HCT116 (cell line): Measurements from ENCODE around the gene CATSPERE. TPM values are rescaled to one million over a fixed set of nuclear protein-coding genes. Genes with fewer than 3 reads are reported as not detected.

Experiments used
- ATAC-seq: fragments of 200-7000 bp; cut with Tn5 transposase; 2 replicates; pipeline ENCODE4 v1.9.1; 2020; ENCODE audit warnings: mild to moderate bottlenecking, moderate library complexity
- BruUV-seq: library from RNA; stranded (reverse); fragments of 400-500 nt; replicated peaks from 2 replicates; lab custom pipeline; 2021; lab: Mats Ljungman, UMichigan
- CTCF ChIA-PET: fragments of 300-600 bp; sonication (Branson Sonifier 250); formaldehyde crosslinking; loops from one replicate; lab custom pipeline; 2021; ENCODE audit warnings: antibody characterized with exemption; lab: Charles Lee
- POLR2A ChIA-PET: fragments of 300-600, 350-600 bp; sonication (Branson Sonifier 250); formaldehyde crosslinking; loops from one replicate; lab custom pipeline; 2021; ENCODE audit warnings: antibody characterized with exemption; lab: Charles Lee
- RAD21 ChIA-PET, 2 experiments: fragments of 300-600 bp; sonication (Branson Sonifier 250); formaldehyde crosslinking; loops; one replicate each; lab custom pipeline; 2023; ENCODE audit warnings: low total read pairs in 2 of 2; ENCODE audit not compliant: uncharacterized antibody in 2 of 2, unreplicated experiment in 2 of 2, low non-redundant PET in 1 of 2; lab: Charles Lee
- DNase-seq: peaks from one replicate; pipeline ENCODE4 v3.0.0-alpha.2; 2010; ENCODE audit warnings: low read depth, low spot score
- H2AFZ ChIP-seq: fragments of 200-600 bp; shearing (Covaris generic), sonication (generic); 2 replicates; pipeline ENCODE4 v1.6.1; 2017; ENCODE audit warnings: low read depth, mixed run types, mixed read lengths, antibody characterized with exemption, low read length; ENCODE audit not compliant: poor library complexity, severe bottlenecking
- H3K27ac ChIP-seq: 2 replicates; pipeline ENCODE4 v1.5.1; 2012; ENCODE audit warnings: low read depth, low read length
- H3K27me3 ChIP-seq: fragments of 200-600 bp; sonication (generic); 2 replicates; pipeline ENCODE4 v1.6.1; 2016; ENCODE audit warnings: mixed run types, low read length, mixed read lengths; ENCODE audit not compliant: insufficient read depth
- H3K36me3 ChIP-seq, 2 experiments: fragments of 200-500 bp in 1 of 2; fragments of 200-600 bp in 1 of 2; sonication (Bioruptor generic) in 1 of 2; sonication (generic) in 1 of 2; 2 replicates each; pipeline versions ENCODE4 v1.5.1 to v1.6.1; 2014 to 2016; ENCODE audit warnings: low read length in 2 of 2, inconsistent platforms in 1 of 2, mixed read lengths in 1 of 2, mixed run types in 1 of 2; ENCODE audit not compliant: insufficient read depth in 2 of 2, control insufficient read depth in 1 of 2
- H3K4me1 ChIP-seq, 2 experiments: fragments of 200-600 bp in 1 of 2; sonication (generic) in 1 of 2; 2 replicates each; pipeline versions ENCODE4 v1.5.1 to v1.6.1; 2012 to 2017; ENCODE audit warnings: low read length in 2 of 2, inconsistent platforms in 1 of 2, mild to moderate bottlenecking in 1 of 2, mixed read lengths in 1 of 2, mixed run types in 1 of 2, moderate library complexity in 1 of 2; ENCODE audit not compliant: insufficient read depth in 2 of 2, control insufficient read depth in 1 of 2
- H3K4me2 ChIP-seq: fragments of 200-600 bp; sonication (generic); 2 replicates; pipeline ENCODE4 v1.6.1; 2017; ENCODE audit warnings: mixed run types, low read length, mixed read lengths
- H3K4me3 ChIP-seq, 2 experiments: fragments of 200-600 bp in 1 of 2; sonication (generic) in 1 of 2; replicated peaks in 1 of 2; 2 replicates each; pipeline ENCODE4 v1.5.1; 2011 to 2016; ENCODE audit warnings: low read length in 2 of 2, control low read depth in 1 of 2, low read depth in 1 of 2, mild to moderate bottlenecking in 1 of 2, mixed read lengths in 1 of 2, mixed run types in 1 of 2
- H3K79me2 ChIP-seq: fragments of 200-600 bp; sonication (generic); 2 replicates; pipeline ENCODE4 v1.6.1; 2017; ENCODE audit warnings: mild to moderate bottlenecking, mixed run types, low read length, moderate library complexity, mixed read lengths; ENCODE audit not compliant: insufficient read depth
- H3K9ac ChIP-seq: fragments of 200-600 bp; sonication (generic); 2 replicates; pipeline ENCODE4 v1.6.1; 2016; ENCODE audit warnings: low read length, mixed read lengths
- H3K9me2 ChIP-seq: fragments of 200-600 bp; sonication (generic), shearing (Covaris generic); 2 replicates; pipeline ENCODE4 v1.6.1; 2017; ENCODE audit warnings: mixed run types, mild to moderate bottlenecking, moderate library complexity; ENCODE audit not compliant: insufficient read depth
- H3K9me3 ChIP-seq, 2 experiments: fragments of 200-500 bp in 1 of 2; fragments of 200-600 bp in 1 of 2; sonication (Bioruptor generic) in 1 of 2; sonication (generic) in 1 of 2; 2 replicates each; pipeline ENCODE4 v1.6.1; 2014 to 2017; ENCODE audit warnings: low read length in 2 of 2, mixed read lengths in 2 of 2, inconsistent platforms in 1 of 2, low read depth in 1 of 2, mild to moderate bottlenecking in 1 of 2, mixed run types in 1 of 2, moderate library complexity in 1 of 2; ENCODE audit not compliant: control insufficient read depth in 1 of 2, insufficient read depth in 1 of 2
- H4K20me1 ChIP-seq: fragments of 200-600 bp; sonication (generic), shearing (Covaris generic); 2 replicates; pipeline ENCODE4 v1.6.1; 2017; ENCODE audit warnings: mixed run types, mild to moderate bottlenecking, moderate library complexity; ENCODE audit not compliant: insufficient read depth
- ATF3 ChIP-seq: IDR thresholded peaks from 2 replicates; pipeline ENCODE4 v1.6.1; 2012
- CEBPB ChIP-seq: IDR thresholded peaks from 2 replicates; pipeline ENCODE4 v1.6.1; 2012; ENCODE audit warnings: low read depth
- CTCF ChIP-seq, 3 experiments: fragments of 200-600 bp in 1 of 3; sonication (generic) in 1 of 3; IDR thresholded peaks in 2 of 3; conservative IDR thresholded peaks in 1 of 3; 2 replicates each; pipeline ENCODE4 v1.5.1; 2012 to 2017; ENCODE audit warnings: low read depth in 2 of 3, low read length in 2 of 3, antibody characterized with exemption in 1 of 3, borderline replicate concordance in 1 of 3, control low read depth in 1 of 3, mild to moderate bottlenecking in 1 of 3, mixed read lengths in 1 of 3, mixed run types in 1 of 3, moderate library complexity in 1 of 3; ENCODE audit not compliant: insufficient read depth in 1 of 3
- EZH2 ChIP-seq: fragments of 200-600 bp; sonication (generic); IDR thresholded peaks from 2 replicates; pipeline ENCODE4 v1.6.1; 2017; ENCODE audit warnings: antibody characterized with exemption, mixed run types
- EZH2phosphoT487 ChIP-seq: fragments of 200-600 bp; IDR thresholded peaks from 2 replicates; pipeline ENCODE4 v1.6.1; 2018; ENCODE audit warnings: antibody characterized with exemption, borderline replicate concordance
- FOSL1 ChIP-seq: IDR thresholded peaks from 2 replicates; pipeline ENCODE4 v1.6.1; 2012; ENCODE audit warnings: low read depth
- MAX ChIP-seq: IDR thresholded peaks from 2 replicates; pipeline ENCODE4 v1.6.1; 2012
- RAD21 ChIP-seq: IDR thresholded peaks from 2 replicates; pipeline ENCODE4 v1.6.1; 2012; ENCODE audit warnings: low read depth, mild to moderate bottlenecking
- REST ChIP-seq: IDR thresholded peaks from 2 replicates; pipeline ENCODE4 v1.6.1; 2012; ENCODE audit warnings: low read depth
- SIN3A ChIP-seq: IDR thresholded peaks from 2 replicates; pipeline ENCODE4 v1.6.1; 2012; ENCODE audit warnings: low read depth
- ZBTB33 ChIP-seq: IDR thresholded peaks from 2 replicates; pipeline ENCODE4 v1.6.1; 2011; ENCODE audit warnings: mild to moderate bottlenecking, low read length, moderate library complexity; ENCODE audit not compliant: insufficient replicate concordance; ENCODE audit errors: extremely low read depth
- ZFX ChIP-seq: fragments of 450-650 bp; IDR thresholded peaks from 2 replicates; pipeline ENCODE4 v1.6.1; 2017
- intact Hi-C: fragments of 100-400 bp; cut with micrococcal nuclease; formaldehyde crosslinking; loops from 2 replicates; pipeline ENCODE4 v1.10.0; 2022
- total RNA-seq: library from RNA; stranded (reverse); gene quantifications from one replicate; pipeline ENCODE4 v1.2.1, GENCODE V29; 2021; ENCODE audit not compliant: unreplicated experiment

The CATSPERE gene
- total RNA-seq, 1 experiment from 2014 or later, result 0.34 TPM

- ATAC-seq, result no peak
Observed at GRCh38 chr1:244660595-244660994, 199.5 kb downstream of the CATSPERE start.

More at GRCh38 chr1:244660595-244660994, 199.5 kb downstream of the CATSPERE start:
- Histone ChIP-seq H3K36me3 (peaks cover 0 to 17% of the 10 kb centered on the region in 2 experiments; a peak in 2 of 4 replicates), H2AFZ (no peak overlapping the region), H3K9ac (no peak overlapping the region), H3K4me1 (0 out of 4 replicates have a peak, but pooled peaks cover 0 to under 1% of the 10 kb centered on the region in 2 experiments), H3K79me2 (peaks cover 88% of the 10 kb centered on the region), H3K4me2 (no peak overlapping the region), H3K9me3 (no peaks in the 10 kb centered on the region; a peak in 1 of 4 replicates), H3K4me3 (no peak overlapping the region), H3K9me2 (no peaks in the 10 kb centered on the region), H3K27ac (no peak overlapping the region), H3K27me3 (no peaks in the 10 kb centered on the region), H4K20me1 (no peaks in the 10 kb centered on the region)
- no peak for TF ChIP-seq SIN3A
- no peak for TF ChIP-seq EZH2
- no peak for TF ChIP-seq ZFX
- TF ChIP-seq ZBTB33, result no peak
- TF ChIP-seq EZH2phosphoT487, result no peak
- TF ChIP-seq FOSL1, result no peak
- TF ChIP-seq CTCF (IDR thresholded peaks at IDR 0.05 in 2 of 3, conservative IDR thresholded peaks at IDR 0.05 in 1 of 3; ENCODE audit: borderline replicate concordance in 1 of 3, insufficient read depth in 1 of 3, low read depth in 2 of 3, low read length in 2 of 3), result no peak
- no peak for TF ChIP-seq CEBPB
- TF ChIP-seq ATF3, result no peak
- no peak for TF ChIP-seq RAD21
- no peak for TF ChIP-seq REST
- TF ChIP-seq MAX, result no peak
- BruUV-seq, result no TSS peak
- intact Hi-C loops, result no loop called here
- POLR2A ChIA-PET, result no interaction called here
- no peak for DNase-seq
- CTCF ChIA-PET, result no interaction called here
- RAD21 ChIA-PET, result no interaction called here
